DOHH2 (cell line): Measurements from ENCODE around the gene PGAP1.

Experiments used
- CTCF ChIP-seq: fragments of 200-600 bp; sonication (generic); IDR thresholded peaks from one replicate; pipeline ENCODE4 v1.5.1; 2014; ENCODE audit warnings: antibody characterized with exemption, mild to moderate bottlenecking, low read depth, low read length; ENCODE audit not compliant: poor library complexity, severe bottlenecking
- EZH2phosphoT487 ChIP-seq: fragments of 200-600 bp; sonication (generic); IDR thresholded peaks from 2 replicates; pipeline ENCODE4 v1.6.1; 2017; ENCODE audit warnings: borderline replicate concordance, mild to moderate bottlenecking, antibody characterized with exemption, low read length, moderate library complexity, mixed read lengths

- TF ChIP-seq CTCF = no peak
- no peak for TF ChIP-seq EZH2phosphoT487
These were observed 39.1 kb downstream of the PGAP1 start for GRCh38 chr2:196887431-196887830.
